ENCODE results near the gene CTNNA2.

DNA sequence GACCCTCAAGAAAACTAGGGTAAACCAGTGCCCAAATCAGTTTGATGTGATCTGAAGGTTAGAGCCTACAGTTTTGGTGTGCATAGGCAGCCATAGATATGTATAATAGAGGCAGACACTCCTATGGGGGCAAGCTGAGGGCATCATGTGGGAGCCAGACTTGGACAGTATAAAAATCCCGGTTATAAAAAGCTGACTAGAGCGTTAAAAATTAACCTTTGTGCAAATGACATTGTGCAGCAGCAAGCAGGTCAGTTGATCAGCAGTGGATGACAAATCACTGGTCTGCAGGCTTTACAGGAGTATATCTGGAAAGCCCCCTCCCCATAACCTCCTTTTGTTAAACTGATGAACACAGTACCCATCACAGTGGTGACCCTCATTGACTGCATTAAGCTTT lies 107.8 kb downstream of the CTNNA2 start:
- TF ChIP-seq GATA3 (IDR thresholded peaks at IDR 0.05; ENCODE audit: low read depth, low read length) (no peak), GATA2 (IDR thresholded peaks at IDR 0.05; ENCODE audit: low read depth, low read length) (no peak)

All from SH-SY5Y (cell line).